Spinal cord (tissue), 10 donors: Measurements from ENCODE around the gene DDO. TPM values are rescaled to one million over a fixed set of nuclear protein-coding genes. Genes with fewer than 3 reads are reported as not detected.

ENCODE experiments used
- DNase-seq, 6 donors: peaks; one replicate each; pipeline versions ENCODE4 v3.0.0 to v3.0.0-alpha.2; 2013 to 2015; ENCODE audit warnings: low spot score in 6 of 6, low read depth in 4 of 6
- H3K27ac ChIP-seq: one replicate; pipeline ENCODE4 v1.5.1; 2013; ENCODE audit warnings: low read depth, low read length, control low read depth
- H3K27me3 ChIP-seq: one replicate; pipeline ENCODE4 v1.6.1; 2013; ENCODE audit warnings: low read length; ENCODE audit not compliant: control insufficient read depth, insufficient read depth
- H3K36me3 ChIP-seq: one replicate; pipeline ENCODE4 v1.6.1; 2013; ENCODE audit warnings: low read length; ENCODE audit not compliant: control insufficient read depth, insufficient read depth
- H3K4me1 ChIP-seq: one replicate; pipeline ENCODE4 v1.6.1; 2013; ENCODE audit warnings: low read length; ENCODE audit not compliant: control insufficient read depth, insufficient read depth
- H3K4me3 ChIP-seq: one replicate; pipeline ENCODE4 v1.5.1; 2013; ENCODE audit warnings: low read depth, low read length, control low read depth
- H3K9me3 ChIP-seq: one replicate; pipeline ENCODE4 v1.6.1; 2013; ENCODE audit warnings: low read length; ENCODE audit not compliant: control insufficient read depth, insufficient read depth
- WGBS: methylation state at CpG from one replicate; pipeline ENCODE4 v1.1.5; 2013; ENCODE audit warnings: missing lambda C conversion rate; ENCODE audit not compliant: insufficient coverage; 5-methylcytosine and 5-hydroxymethylcytosine counted together
- polyA plus RNA-seq, 2 donors: library from polyadenylated mRNA; unstranded; fragments of 120-200 nt; gene quantifications; one replicate each; pipeline ENCODE4 v1.2.1, GENCODE V29; 2013; ENCODE audit not compliant: insufficient read length in 2 of 2
- total RNA-seq, 2 donors: library from RNA; depleted of rRNA in 1 of 2; stranded (reverse); fragments of 120-200 nt in 1 of 2; fragments of >200 nt in 1 of 2; gene quantifications; one replicate each; pipeline versions ENCODE4 v1.2.3 to v1.2.4, GENCODE V29; 2013 to 2014
- donor health status: healthy.

The DDO gene
- total and polyA plus RNA-seq, 4 donors, result 0.44 to 0.98 (median 0.85) TPM

DNA sequence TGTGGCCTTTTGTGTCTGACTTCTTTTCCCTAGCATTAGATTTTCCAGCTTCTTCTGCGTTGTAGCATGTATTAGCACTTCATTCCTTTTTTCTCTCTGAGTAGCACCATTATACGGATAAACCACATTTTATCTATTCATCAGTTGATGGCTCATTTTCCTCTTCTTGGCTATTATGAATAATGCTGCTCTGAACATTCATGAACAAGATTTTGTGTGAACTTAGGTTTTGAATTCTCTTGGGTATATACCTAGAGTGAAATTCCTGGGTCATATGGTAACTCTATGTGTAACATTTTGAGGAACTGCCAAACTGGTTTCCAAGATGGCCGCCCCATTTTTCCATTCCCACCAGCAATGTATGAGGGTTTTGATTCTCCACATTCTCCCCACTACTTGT lies 32.4 kb upstream of the DDO start:
- no peaks in the 10 kb centered on the region for H3K4me1 ChIP-seq
- H3K27me3 ChIP-seq, result no peaks in the 10 kb centered on the region
- DNase-seq, result no peak
- no peaks in the 10 kb centered on the region for H3K36me3 ChIP-seq
- WGBS, result no CpG with 5 or more reads among the region's 3 CpGs
- H3K27ac ChIP-seq, result no peak overlapping the region
- H3K9me3 ChIP-seq, result no peaks in the 10 kb centered on the region
- no peak overlapping the region for H3K4me3 ChIP-seq

DNA sequence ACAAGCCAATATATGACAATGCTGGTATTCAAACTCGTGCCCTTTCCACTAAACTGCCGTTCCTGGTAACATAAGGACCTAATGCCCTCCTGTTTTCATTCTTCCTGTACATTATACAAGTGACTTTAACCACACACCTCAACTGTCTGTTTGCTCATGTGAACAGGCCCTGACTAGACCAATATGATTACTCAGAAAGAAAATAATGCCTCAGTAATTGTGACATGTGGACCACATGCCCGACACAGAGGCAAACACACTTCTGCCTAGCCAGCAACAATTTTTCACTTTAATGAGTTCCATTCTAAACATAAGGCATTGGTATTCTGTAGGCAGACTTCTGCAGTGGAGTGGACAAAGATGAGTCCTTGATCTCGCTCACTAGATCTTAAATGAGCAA lies 31.0 kb upstream of the DDO start:
- H3K27me3 ChIP-seq, result no peaks in the 10 kb centered on the region
- no peak for DNase-seq
- H3K9me3 ChIP-seq, result no peaks in the 10 kb centered on the region
- H3K4me3 ChIP-seq, result no peak overlapping the region
- WGBS, result 82% methylated on average over 2 of the region's 4 CpGs
- H3K36me3 ChIP-seq, result no peaks in the 10 kb centered on the region
- H3K27ac ChIP-seq, result no peak overlapping the region
- no peaks in the 10 kb centered on the region for H3K4me1 ChIP-seq

DNA sequence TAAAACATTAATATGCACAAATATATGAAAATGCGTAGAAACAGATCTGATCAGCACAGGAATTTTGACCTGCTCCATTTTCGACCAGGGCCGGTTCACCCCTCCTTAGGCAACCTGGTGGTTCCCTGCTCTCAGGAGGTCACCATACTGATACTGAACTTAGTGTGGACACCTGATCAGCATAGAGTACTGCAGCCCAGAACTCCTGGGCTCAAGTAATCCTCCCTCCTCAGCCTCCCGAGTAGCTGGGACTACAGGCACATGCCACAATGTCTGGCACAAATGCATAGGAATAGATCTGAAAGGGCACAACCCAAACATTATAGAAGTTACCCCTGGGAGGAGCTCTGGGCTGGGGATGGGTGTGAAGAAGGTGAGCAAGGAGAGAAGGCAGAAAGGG lies 24.7 kb upstream of the DDO start:
- 80% methylated on average over 1 of the region's 4 CpGs for WGBS

DNA sequence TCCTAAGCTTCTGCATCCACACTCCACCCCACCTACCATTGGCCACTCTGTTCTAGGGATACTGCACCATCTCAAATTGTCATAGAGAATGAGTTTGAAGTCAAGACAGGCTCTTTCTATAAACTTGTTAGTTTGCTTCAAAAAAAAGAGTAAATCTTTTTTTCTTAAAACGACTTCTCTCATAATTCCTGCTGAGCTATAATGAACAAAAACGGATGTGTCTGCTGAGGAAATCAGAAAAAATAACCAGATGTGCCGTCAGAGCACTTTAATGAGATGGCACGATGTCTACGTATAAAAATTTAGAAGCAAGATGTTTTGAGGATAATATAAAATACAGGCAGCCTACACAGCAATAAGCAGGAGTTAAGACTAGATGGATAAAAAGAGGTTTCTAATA lies 24.0 kb upstream of the DDO start:
- Histone ChIP-seq H3K4me3 (no peak overlapping the region), H3K27ac (no peak overlapping the region), H3K9me3 (no peaks in the 10 kb centered on the region), H3K36me3 (no peaks in the 10 kb centered on the region), H3K27me3 (no peaks in the 10 kb centered on the region), H3K4me1 (no peaks in the 10 kb centered on the region)
- peak in 1 of 6 donors; percentile 49 for DNase-seq
- WGBS, result no CpG with 5 or more reads among the region's 5 CpGs

More for the DNA sequence above, 24.7 kb upstream of the DDO start:
- no peak for DNase-seq
- Histone ChIP-seq H3K4me1 (no peaks in the 10 kb centered on the region), H3K9me3 (no peaks in the 10 kb centered on the region), H3K27me3 (no peaks in the 10 kb centered on the region), H3K4me3 (no peak overlapping the region), H3K27ac (no peak overlapping the region), H3K36me3 (no peaks in the 10 kb centered on the region)

DNA sequence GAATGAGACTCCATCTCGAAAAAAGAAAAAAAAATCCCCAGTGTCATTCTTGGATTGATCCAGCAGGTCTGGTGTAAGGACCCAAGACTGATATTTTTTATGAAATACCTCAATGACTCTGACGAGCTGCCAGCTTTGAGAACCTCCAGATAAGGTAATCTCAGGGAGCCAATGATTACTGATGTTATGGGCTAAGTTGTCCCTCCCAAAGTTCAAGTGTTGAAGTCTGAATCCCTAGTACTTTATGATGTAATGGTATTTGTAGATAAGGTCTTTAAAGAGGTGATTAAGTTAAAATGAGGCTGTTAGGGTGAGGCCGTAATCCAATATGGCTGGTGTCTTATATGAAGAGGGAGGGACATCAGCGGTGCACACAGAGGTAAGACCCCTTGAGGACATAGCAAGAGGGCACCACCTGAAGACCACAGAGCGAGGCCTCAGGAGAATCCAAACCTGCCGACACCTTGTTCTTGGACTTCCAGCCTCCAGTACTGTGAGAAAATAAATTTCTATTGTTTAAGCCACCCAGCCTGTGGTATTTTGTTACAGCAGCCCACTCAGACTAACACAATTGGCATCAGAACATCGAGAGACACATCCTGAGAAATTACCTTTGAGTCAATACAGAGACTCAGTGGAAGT lies 19.7 kb upstream of the DDO start:
- Histone ChIP-seq H3K27me3 (no peaks in the 10 kb centered on the region), H3K36me3 (no peaks in the 10 kb centered on the region), H3K4me1 (no peaks in the 10 kb centered on the region), H3K4me3 (no peak overlapping the region), H3K27ac (no peak overlapping the region), H3K9me3 (no peaks in the 10 kb centered on the region)
- 98% methylated on average over 3 of the region's 7 CpGs for WGBS
- no peak for DNase-seq

DNA sequence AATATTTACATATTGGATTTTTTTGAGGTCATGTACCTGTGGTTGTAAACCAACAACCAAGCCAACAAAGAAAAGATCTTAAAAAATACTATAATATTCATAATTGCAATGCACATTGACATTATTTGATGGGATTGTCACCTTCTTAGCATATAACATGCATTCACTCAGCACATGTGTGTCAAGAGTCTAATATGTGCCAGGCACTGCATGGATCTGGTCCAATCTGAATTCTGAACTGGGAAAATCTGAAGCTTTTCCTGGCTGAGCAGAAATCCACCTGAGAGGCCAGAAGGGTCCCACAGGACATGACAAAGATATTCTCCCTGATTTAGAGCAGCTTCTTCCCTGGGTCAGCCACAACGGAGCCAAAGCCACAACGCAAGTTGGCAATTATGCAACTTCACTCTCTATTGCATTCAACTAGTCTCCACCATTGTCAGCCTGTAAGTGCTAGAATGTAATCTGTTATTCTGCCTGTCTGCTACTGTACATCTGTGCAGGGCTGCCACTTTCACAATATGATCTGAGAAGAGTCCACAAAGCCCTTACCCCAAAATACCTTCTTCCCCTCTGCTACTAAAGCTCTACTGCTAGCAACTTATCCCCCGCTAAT lies 17.0 kb upstream of the DDO start:
- no peaks in the 10 kb centered on the region for H3K9me3 ChIP-seq
- WGBS, result 30% methylated on average over 2 of the region's 3 CpGs
- no peaks in the 10 kb centered on the region for H3K27me3 ChIP-seq
- H3K27ac ChIP-seq, result no peak overlapping the region
- no peak for DNase-seq
- H3K36me3 ChIP-seq, result no peaks in the 10 kb centered on the region
- H3K4me3 ChIP-seq, result no peak overlapping the region
- H3K4me1 ChIP-seq, result no peaks in the 10 kb centered on the region

DNA sequence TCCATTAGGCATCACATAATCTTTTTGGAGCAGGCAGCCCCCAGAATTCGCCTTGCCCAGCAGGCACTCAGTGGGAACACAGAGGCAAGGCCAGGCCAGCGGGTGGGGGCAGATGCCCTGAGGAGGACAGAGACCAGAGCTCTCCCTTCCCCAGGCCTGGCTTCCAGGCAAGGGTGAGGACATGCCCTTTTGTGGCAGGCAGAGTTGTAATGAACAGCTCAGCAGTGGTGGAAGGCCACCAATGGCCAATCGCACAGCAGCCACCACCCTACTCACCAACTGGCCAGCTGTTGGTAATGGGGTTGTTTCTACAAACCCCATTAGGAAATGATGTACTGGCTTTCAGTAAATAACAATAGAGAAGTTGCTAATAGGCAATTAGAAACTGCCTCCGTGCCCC lies 15.4 kb upstream of the DDO start:
- Histone ChIP-seq H3K27me3 (no peaks in the 10 kb centered on the region), H3K27ac (no peak overlapping the region), H3K36me3 (no peaks in the 10 kb centered on the region), H3K9me3 (no peaks in the 10 kb centered on the region), H3K4me1 (no peaks in the 10 kb centered on the region), H3K4me3 (no peak overlapping the region)
- WGBS, result 80% methylated on average over 1 of the region's 4 CpGs
- DNase-seq, result no peak

DNA sequence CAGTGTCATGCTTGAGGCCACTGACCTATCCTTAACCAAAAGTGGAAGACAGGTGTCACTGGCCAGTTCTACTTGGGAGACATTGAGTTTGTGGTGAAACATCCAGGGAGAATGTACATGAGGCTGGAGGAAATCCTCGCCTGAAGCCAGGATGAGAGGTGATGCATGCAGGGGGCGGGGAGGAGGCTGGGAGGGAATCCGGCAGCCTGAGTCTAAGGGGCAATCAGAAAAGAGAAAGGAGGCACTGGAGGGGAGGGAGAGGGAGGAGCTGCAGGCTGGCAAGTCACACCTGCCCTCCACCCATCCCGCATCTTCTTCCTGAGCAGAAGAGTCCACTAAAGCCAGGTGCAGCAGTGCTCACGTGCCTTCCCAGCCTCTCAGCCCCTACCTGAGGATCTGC lies 14.9 kb upstream of the DDO start:
- no peaks in the 10 kb centered on the region for H3K27me3 ChIP-seq
- H3K4me3 ChIP-seq, result no peak overlapping the region
- DNase-seq, result no peak
- no peaks in the 10 kb centered on the region for H3K36me3 ChIP-seq
- no peaks in the 10 kb centered on the region for H3K4me1 ChIP-seq
- WGBS, result 53% methylated on average over 4 of the region's 5 CpGs
- H3K9me3 ChIP-seq, result no peaks in the 10 kb centered on the region
- H3K27ac ChIP-seq, result no peak overlapping the region

DNA sequence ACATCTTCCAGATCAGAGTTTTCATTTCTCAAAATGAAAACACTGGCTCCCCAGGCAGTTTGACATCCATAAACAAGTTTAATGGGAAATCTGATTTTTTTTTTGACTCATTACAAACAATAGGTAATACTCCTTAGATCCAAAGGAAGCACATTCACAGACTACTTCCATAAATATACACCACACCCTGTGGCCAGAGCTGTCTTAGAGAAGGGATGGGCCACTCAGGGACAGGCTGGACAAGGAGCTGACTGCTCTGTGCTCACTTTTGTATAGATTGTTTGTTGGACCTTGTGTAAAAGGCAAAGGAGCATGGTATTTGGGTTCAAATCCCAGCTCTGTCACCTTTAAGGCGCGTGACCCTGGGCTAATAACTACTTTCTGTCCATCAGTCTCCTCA lies 12.8 kb upstream of the DDO start:
- no CpG with 5 or more reads among the region's 2 CpGs for WGBS
- DNase-seq, result no peak
- Histone ChIP-seq H3K36me3 (no peaks in the 10 kb centered on the region), H3K27ac (no peak overlapping the region), H3K9me3 (no peaks in the 10 kb centered on the region), H3K4me1 (no peaks in the 10 kb centered on the region), H3K4me3 (no peak overlapping the region), H3K27me3 (no peaks in the 10 kb centered on the region)

DNA sequence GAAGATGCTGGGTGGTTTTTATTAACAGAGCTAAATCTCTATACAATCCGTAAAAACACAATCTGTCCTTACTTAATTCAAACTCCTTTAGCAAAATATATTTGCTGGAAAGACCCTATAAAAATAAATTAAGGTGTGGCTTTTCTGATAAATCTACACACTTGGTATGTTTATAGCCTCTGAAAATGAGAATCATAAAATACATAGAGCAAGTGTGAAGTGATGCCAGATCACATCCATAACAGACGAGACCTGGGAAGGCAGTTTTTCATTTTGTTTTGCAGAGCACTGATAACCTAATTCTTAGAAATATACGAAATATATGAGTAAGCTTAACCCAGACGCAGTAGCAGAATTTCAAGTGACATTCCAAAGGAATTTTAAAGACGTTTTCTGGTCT lies 10.4 kb upstream of the DDO start:
- no peaks in the 10 kb centered on the region for H3K27me3 ChIP-seq
- H3K4me3 ChIP-seq, result no peak overlapping the region
- H3K36me3 ChIP-seq, result no peaks in the 10 kb centered on the region
- WGBS, result 43% methylated on average over 1 of the region's 5 CpGs
- DNase-seq, result peak in 1 of 6 donors; percentile 64
- H3K4me1 ChIP-seq, result no peaks in the 10 kb centered on the region
- H3K9me3 ChIP-seq, result no peaks in the 10 kb centered on the region
- no peak overlapping the region for H3K27ac ChIP-seq
